Measurements from ENCODE around the gene C10orf105.

C10orf105 gene

GRCh38 chr10:71725249-71725648 is 5.7 kb upstream of the C10orf105 start:
- Histone ChIP-seq H3K4me1 (ENCODE audit: control extremely low read depth in 1 of 4, control insufficient read depth in 4 of 4, insufficient read depth in 4 of 4, low read length in 3 of 4) (peaks cover 15 to 76% (median 66%) of the 10 kb centered on the region in 4 experiments), H3K27me3 (replicated peaks in 2 of 5; ENCODE audit: control insufficient read depth in 4 of 5, insufficient read depth in 5 of 5, low read length in 4 of 5) (no peaks in the 10 kb centered on the region), H3K36me3 (ENCODE audit: control insufficient read depth in 4 of 4, insufficient read depth in 4 of 4, low read length in 3 of 4) (no peaks in the 10 kb centered on the region), H3K9me3 (ENCODE audit: control extremely low read depth in 1 of 5, control insufficient read depth in 4 of 5, insufficient read depth in 2 of 5, low read depth in 1 of 5, low read length in 4 of 5) (no peaks in the 10 kb centered on the region), H3K4me3 (ENCODE audit: control insufficient read depth in 1 of 7, extremely low read depth in 1 of 7, insufficient read depth in 4 of 7, low read depth in 2 of 7, low read length in 6 of 7) (no peak overlapping the region), H3K27ac (ENCODE audit: insufficient read depth in 1 of 2, low read depth in 1 of 2, low read length in 2 of 2, poor library complexity in 1 of 2, severe bottlenecking in 2 of 2) (no peak overlapping the region)
- WGBS (ENCODE audit: insufficient coverage) = 99% methylated on average over 11 of the region's 14 CpGs
- CTCF ChIA-PET = interaction anchor here (0.7 to 9.2 kb wide), 12 partner anchors 8 to 86 kb away, joined by 3 to 122 read pairs (median 14); partner anchors contain the start of gene VSIR
- DNase-seq = no peak
- POLR2A ChIA-PET = no interaction called here

- no peak for DNase-seq
- WGBS (ENCODE audit: insufficient coverage) = 97% methylated on average over 6 of the region's 6 CpGs
- ChIA-PET POLR2A (no interaction called here), CTCF (interaction anchor here (1.0 to 5.8 kb wide), 12 partner anchors 7 to 76 kb away, joined by 3 to 41 read pairs (median 11); partner anchors contain the start of gene VSIR)
- Histone ChIP-seq H3K9me3 (ENCODE audit: control extremely low read depth in 1 of 5, control insufficient read depth in 4 of 5, insufficient read depth in 2 of 5, low read depth in 1 of 5, low read length in 4 of 5) (no peaks in the 10 kb centered on the region), H3K36me3 (ENCODE audit: control insufficient read depth in 4 of 4, insufficient read depth in 4 of 4, low read length in 3 of 4) (no peaks in the 10 kb centered on the region), H3K4me3 (ENCODE audit: control insufficient read depth in 1 of 7, extremely low read depth in 1 of 7, insufficient read depth in 4 of 7, low read depth in 2 of 7, low read length in 6 of 7) (no peak overlapping the region), H3K27ac (ENCODE audit: insufficient read depth in 1 of 2, low read depth in 1 of 2, low read length in 2 of 2, poor library complexity in 1 of 2, severe bottlenecking in 2 of 2) (no peak overlapping the region), H3K27me3 (replicated peaks in 2 of 5; ENCODE audit: control insufficient read depth in 4 of 5, insufficient read depth in 5 of 5, low read length in 4 of 5) (no peaks in the 10 kb centered on the region), H3K4me1 (ENCODE audit: control extremely low read depth in 1 of 4, control insufficient read depth in 4 of 4, insufficient read depth in 4 of 4, low read length in 3 of 4) (peaks cover 15 to 77% (median 61%) of the 10 kb centered on the region in 4 experiments)
These were observed 5.0 kb upstream of the C10orf105 start for GRCh38 chr10:71724539-71724938.

- Histone ChIP-seq H3K9me3 (ENCODE audit: control extremely low read depth in 1 of 5, control insufficient read depth in 4 of 5, insufficient read depth in 2 of 5, low read depth in 1 of 5, low read length in 4 of 5) (no peaks in the 10 kb centered on the region), H3K36me3 (ENCODE audit: control insufficient read depth in 4 of 4, insufficient read depth in 4 of 4, low read length in 3 of 4) (no peaks in the 10 kb centered on the region), H3K27me3 (replicated peaks in 2 of 5; ENCODE audit: control insufficient read depth in 4 of 5, insufficient read depth in 5 of 5, low read length in 4 of 5) (no peaks in the 10 kb centered on the region), H3K27ac (ENCODE audit: insufficient read depth in 1 of 2, low read depth in 1 of 2, low read length in 2 of 2, poor library complexity in 1 of 2, severe bottlenecking in 2 of 2) (no peak overlapping the region), H3K4me3 (ENCODE audit: control insufficient read depth in 1 of 7, extremely low read depth in 1 of 7, insufficient read depth in 4 of 7, low read depth in 2 of 7, low read length in 6 of 7) (no peak overlapping the region), H3K4me1 (ENCODE audit: control extremely low read depth in 1 of 4, control insufficient read depth in 4 of 4, insufficient read depth in 4 of 4, low read length in 3 of 4) (peaks cover 13 to 65% (median 49%) of the 10 kb centered on the region in 4 experiments)
- ChIA-PET POLR2A (interaction anchor here (1.1 kb wide), 1 partner anchor 50 kb away, joined by 3 read pairs; the partner anchor contains the start of gene VSIR), CTCF (interaction anchor here (1.2 to 5.8 kb wide), 10 partner anchors 10 to 75 kb away, joined by 3 to 41 read pairs (median 12); partner anchors contain the start of gene VSIR)
- DNase-seq = no peak
- 97% methylated on average over 5 of the region's 11 CpGs for WGBS (ENCODE audit: insufficient coverage)
These were observed 3.7 kb upstream of the C10orf105 start for GRCh38 chr10:71723311-71723710.

- peaks cover 10 to 60% (median 44%) of the 10 kb centered on the region in 4 experiments for H3K4me1 ChIP-seq (ENCODE audit: control extremely low read depth in 1 of 4, control insufficient read depth in 4 of 4, insufficient read depth in 4 of 4, low read length in 3 of 4)
These were observed 3.3 kb upstream of the C10orf105 start for GRCh38 chr10:71722849-71723248.

GRCh38 chr10:71721313-71721712 is 1.7 kb upstream of the C10orf105 start:
- CTCF ChIA-PET = interaction anchor here (0.9 to 5.0 kb wide), 7 partner anchors 9 to 408 kb away, joined by 3 to 21 read pairs (median 4); no protein-coding TSS in a partner anchor
- H3K4me3 ChIP-seq (ENCODE audit: control insufficient read depth in 1 of 7, extremely low read depth in 1 of 7, insufficient read depth in 4 of 7, low read depth in 2 of 7, low read length in 6 of 7) = no peak overlapping the region
- H3K27ac ChIP-seq (ENCODE audit: insufficient read depth in 1 of 2, low read depth in 1 of 2, low read length in 2 of 2, poor library complexity in 1 of 2, severe bottlenecking in 2 of 2) = no peak overlapping the region
- 97% methylated on average over 6 of the region's 6 CpGs for WGBS (ENCODE audit: insufficient coverage)
- no peaks in the 10 kb centered on the region for H3K27me3 ChIP-seq (replicated peaks in 2 of 5; ENCODE audit: control insufficient read depth in 4 of 5, insufficient read depth in 5 of 5, low read length in 4 of 5)
- no peaks in the 10 kb centered on the region for H3K9me3 ChIP-seq (ENCODE audit: control extremely low read depth in 1 of 5, control insufficient read depth in 4 of 5, insufficient read depth in 2 of 5, low read depth in 1 of 5, low read length in 4 of 5)
- H3K36me3 ChIP-seq (ENCODE audit: control insufficient read depth in 4 of 4, insufficient read depth in 4 of 4, low read length in 3 of 4) = no peaks in the 10 kb centered on the region
- peaks cover 5 to 49% (median 29%) of the 10 kb centered on the region in 4 experiments for H3K4me1 ChIP-seq (ENCODE audit: control extremely low read depth in 1 of 4, control insufficient read depth in 4 of 4, insufficient read depth in 4 of 4, low read length in 3 of 4)
- DNase-seq = no peak
- POLR2A ChIA-PET = no interaction called here

More at GRCh38 chr10:71722849-71723248, 3.3 kb upstream of the C10orf105 start:
- ChIA-PET POLR2A (no interaction called here), CTCF (interaction anchor here (1.6 to 5.8 kb wide), 6 partner anchors 10 to 52 kb away, joined by 5 to 41 read pairs (median 20); partner anchors contain the start of gene VSIR)
- H3K4me3 ChIP-seq (ENCODE audit: control insufficient read depth in 1 of 7, extremely low read depth in 1 of 7, insufficient read depth in 4 of 7, low read depth in 2 of 7, low read length in 6 of 7) = no peak overlapping the region
- H3K36me3 ChIP-seq (ENCODE audit: control insufficient read depth in 4 of 4, insufficient read depth in 4 of 4, low read length in 3 of 4) = no peaks in the 10 kb centered on the region
- no peak for DNase-seq
- WGBS (ENCODE audit: insufficient coverage) = 100% methylated on average over 1 of the region's 1 CpG
- H3K27ac ChIP-seq (ENCODE audit: insufficient read depth in 1 of 2, low read depth in 1 of 2, low read length in 2 of 2, poor library complexity in 1 of 2, severe bottlenecking in 2 of 2) = no peak overlapping the region
- no peaks in the 10 kb centered on the region for H3K27me3 ChIP-seq (replicated peaks in 2 of 5; ENCODE audit: control insufficient read depth in 4 of 5, insufficient read depth in 5 of 5, low read length in 4 of 5)
- no peaks in the 10 kb centered on the region for H3K9me3 ChIP-seq (ENCODE audit: control extremely low read depth in 1 of 5, control insufficient read depth in 4 of 5, insufficient read depth in 2 of 5, low read depth in 1 of 5, low read length in 4 of 5)

- no peaks in the 10 kb centered on the region for H3K36me3 ChIP-seq (ENCODE audit: control insufficient read depth in 4 of 4, insufficient read depth in 4 of 4, low read length in 3 of 4)
- H3K27me3 ChIP-seq (replicated peaks in 2 of 5; ENCODE audit: control insufficient read depth in 4 of 5, insufficient read depth in 5 of 5, low read length in 4 of 5) = no peaks in the 10 kb centered on the region
- DNase-seq = no peak
- no peak overlapping the region for H3K27ac ChIP-seq (ENCODE audit: insufficient read depth in 1 of 2, low read depth in 1 of 2, low read length in 2 of 2, poor library complexity in 1 of 2, severe bottlenecking in 2 of 2)
- H3K4me3 ChIP-seq (ENCODE audit: control insufficient read depth in 1 of 7, extremely low read depth in 1 of 7, insufficient read depth in 4 of 7, low read depth in 2 of 7, low read length in 6 of 7) = no peak overlapping the region
- CTCF ChIA-PET = interaction anchor here (0.9 to 5.0 kb wide), 9 partner anchors 12 to 94 kb away, joined by 3 to 21 read pairs (median 4); partner anchors contain the start of gene VSIR
- POLR2A ChIA-PET = interaction anchor here (0.7 kb wide), 1 partner anchor 53 kb away, joined by 3 read pairs; the partner anchor contains the start of gene VSIR
- WGBS (ENCODE audit: insufficient coverage) = 96% methylated on average over 4 of the region's 4 CpGs
- peaks cover 0 to 47% (median 26%) of the 10 kb centered on the region in 4 experiments for H3K4me1 ChIP-seq (ENCODE audit: control extremely low read depth in 1 of 4, control insufficient read depth in 4 of 4, insufficient read depth in 4 of 4, low read length in 3 of 4)
- no peaks in the 10 kb centered on the region for H3K9me3 ChIP-seq (ENCODE audit: control extremely low read depth in 1 of 5, control insufficient read depth in 4 of 5, insufficient read depth in 2 of 5, low read depth in 1 of 5, low read length in 4 of 5)
These were observed 710 bp upstream of the C10orf105 start for GRCh38 chr10:71720288-71720687.

- DNase-seq = no peak
- WGBS (ENCODE audit: insufficient coverage) = 91% methylated on average over 5 of the region's 7 CpGs
- H3K4me1 ChIP-seq (ENCODE audit: control extremely low read depth in 1 of 4, control insufficient read depth in 4 of 4, insufficient read depth in 4 of 4, low read length in 3 of 4) = peaks cover 4 to 48% (median 30%) of the 10 kb centered on the region in 4 experiments
- H3K9me3 ChIP-seq (ENCODE audit: control extremely low read depth in 1 of 5, control insufficient read depth in 4 of 5, insufficient read depth in 2 of 5, low read depth in 1 of 5, low read length in 4 of 5) = no peaks in the 10 kb centered on the region
- CTCF ChIA-PET = interaction anchor here (0.8 to 5.0 kb wide), 8 partner anchors 9 to 55 kb away, joined by 3 to 21 read pairs (median 5); partner anchors contain the start of gene VSIR
- H3K27me3 ChIP-seq (replicated peaks in 2 of 5; ENCODE audit: control insufficient read depth in 4 of 5, insufficient read depth in 5 of 5, low read length in 4 of 5) = no peaks in the 10 kb centered on the region
- no peaks in the 10 kb centered on the region for H3K36me3 ChIP-seq (ENCODE audit: control insufficient read depth in 4 of 4, insufficient read depth in 4 of 4, low read length in 3 of 4)
- POLR2A ChIA-PET = interaction anchor here (0.7 kb wide), 2 partner anchors 23 to 54 kb away, joined by 4 to 7 read pairs; partner anchors contain the start of gene VSIR
- H3K4me3 ChIP-seq (ENCODE audit: control insufficient read depth in 1 of 7, extremely low read depth in 1 of 7, insufficient read depth in 4 of 7, low read depth in 2 of 7, low read length in 6 of 7) = no peak overlapping the region
- no peak overlapping the region for H3K27ac ChIP-seq (ENCODE audit: insufficient read depth in 1 of 2, low read depth in 1 of 2, low read length in 2 of 2, poor library complexity in 1 of 2, severe bottlenecking in 2 of 2)
These were observed 536 bp downstream of the C10orf105 start for GRCh38 chr10:71719042-71719441.
